Prostate gland (tissue), 2 donors: Measurements from ENCODE around the gene ZC3H18. TPM values are rescaled to one million over a fixed set of nuclear protein-coding genes. Genes with fewer than 3 reads are reported as not detected.

Source experiments
- DNase-seq: peaks from one replicate; pipeline ENCODE4 v3.0.0-alpha.2; 2019; ENCODE audit warnings: low spot score
- H3K27ac ChIP-seq, 2 donors: fragments of 200-600 bp; sonication (generic); 2 replicates each; pipeline ENCODE4 v1.5.1; 2017 to 2019
- H3K27me3 ChIP-seq: fragments of 200-600 bp; sonication (generic); replicated peaks from 2 replicates; pipeline ENCODE4 v1.5.1; 2019; ENCODE audit not compliant: insufficient read depth
- H3K36me3 ChIP-seq, 2 donors: fragments of 200-600 bp; sonication (generic); 1 replicate in 1 of 2; 2 replicates in 1 of 2; pipeline versions ENCODE4 v1.5.1 to v1.8.1; 2017 to 2019
- H3K4me1 ChIP-seq: fragments of 200-600 bp; sonication (generic); replicated peaks from 2 replicates; pipeline ENCODE4 v1.5.1; 2019
- H3K4me3 ChIP-seq, 2 donors: fragments of 200-600 bp; sonication (generic); 2 replicates each; pipeline ENCODE4 v1.5.1; 2017 to 2019
- H3K9me3 ChIP-seq: fragments of 200-600 bp; sonication (generic); 2 replicates; pipeline ENCODE4 v1.5.1; 2017
- CTCF ChIP-seq, 4 experiments: fragments of 200-600 bp in 2 of 4; fragments of 450-650 bp in 2 of 4; sonication (generic) in 2 of 4; IDR thresholded peaks; 1 replicate in 3 of 4; 2 replicates in 1 of 4; pipeline ENCODE4 v1.5.1; 2016 to 2019; ENCODE audit warnings: antibody characterized with exemption in 4 of 4, mild to moderate bottlenecking in 2 of 4, moderate library complexity in 2 of 4
- POLR2A ChIP-seq: fragments of 450-650 bp; IDR thresholded peaks from one replicate; pipeline ENCODE4 v1.6.1; 2016; ENCODE audit warnings: antibody characterized with exemption, mild to moderate bottlenecking
- POLR2AphosphoS5 ChIP-seq: sonication (generic); formaldehyde crosslinking; IDR thresholded peaks from one replicate; pipeline ENCODE4 v1.6.1; 2017; ENCODE audit warnings: antibody characterized with exemption
- WGBS: methylation state at CpG from one replicate; pipeline ENCODE4 v1.1.5; 2018; 5-methylcytosine and 5-hydroxymethylcytosine counted together
- intact Hi-C: fragments of 100-400 bp; cut with DNase I; formaldehyde crosslinking; loops from one replicate; pipeline ENCODE4 v1.14.2; 2022
- total RNA-seq, 2 donors: library from RNA; depleted of rRNA; stranded (reverse); fragments of >200 nt; gene quantifications; one replicate each; pipeline ENCODE4 v1.1.0, GENCODE V29; 2016

Gene ZC3H18
- total RNA-seq, 2 donors from 2014 or later: 26.7 to 50.7 TPM

GRCh38 chr16:88655053-88655732 is 85.0 kb downstream of the ZC3H18 start:
- H3K36me3 ChIP-seq: peaks cover 0 to 5% of the 10 kb centered on the region in 2 donors
- H3K4me3 ChIP-seq: no peak overlapping the region
- no peaks in the 10 kb centered on the region for H3K9me3 ChIP-seq
- no peak for TF ChIP-seq CTCF (IDR thresholded peaks at IDR 0.05)
- no peak for TF ChIP-seq POLR2A
- no peak for TF ChIP-seq POLR2AphosphoS5
- intact Hi-C loops: no loop called here
- no peaks in the 10 kb centered on the region for H3K27me3 ChIP-seq
- DNase-seq: no peak
- no peak overlapping the region for H3K27ac ChIP-seq
- no peaks in the 10 kb centered on the region for H3K4me1 ChIP-seq
- 92% methylated on average over 50 of the region's 50 CpGs for WGBS

- TF ChIP-seq POLR2AphosphoS5: no peak
- no peak for TF ChIP-seq CTCF (IDR thresholded peaks at IDR 0.05)
- TF ChIP-seq POLR2A: no peak
- WGBS: 91% methylated on average over 28 of the region's 29 CpGs
- H3K4me3 ChIP-seq: no peak overlapping the region
- DNase-seq: no peak
- intact Hi-C loops: no loop called here
- H3K27ac ChIP-seq: no peak overlapping the region
- no peaks in the 10 kb centered on the region for H3K27me3 ChIP-seq
- H3K4me1 ChIP-seq: no peaks in the 10 kb centered on the region
- peaks cover 0 to 5% of the 10 kb centered on the region in 2 donors for H3K36me3 ChIP-seq
- H3K9me3 ChIP-seq: no peaks in the 10 kb centered on the region
Observed at GRCh38 chr16:88655733-88656281, 85.6 kb downstream of the ZC3H18 start.

- H3K4me1 ChIP-seq: no peaks in the 10 kb centered on the region
- 85% methylated on average over 24 of the region's 25 CpGs for WGBS
- intact Hi-C loops: no loop called here
- no peak overlapping the region for H3K4me3 ChIP-seq
- H3K27me3 ChIP-seq: no peaks in the 10 kb centered on the region
- H3K36me3 ChIP-seq: peaks cover 0 to 5% of the 10 kb centered on the region in 2 donors
- no peak for DNase-seq
- H3K9me3 ChIP-seq: no peaks in the 10 kb centered on the region
- no peak overlapping the region for H3K27ac ChIP-seq
- TF ChIP-seq CTCF (IDR thresholded peaks at IDR 0.05): no peak
- TF ChIP-seq POLR2A: no peak
- TF ChIP-seq POLR2AphosphoS5: no peak
Observed at GRCh38 chr16:88656291-88656980, 86.2 kb downstream of the ZC3H18 start.

- 94% methylated on average over 15 of the region's 19 CpGs for WGBS
- no peak for DNase-seq
- intact Hi-C loops: no loop called here
- Histone ChIP-seq H3K27me3 (no peaks in the 10 kb centered on the region), H3K36me3 (peaks cover 0 to 5% of the 10 kb centered on the region in 2 donors), H3K9me3 (no peaks in the 10 kb centered on the region), H3K4me3 (no peak overlapping the region), H3K4me1 (no peaks in the 10 kb centered on the region), H3K27ac (no peak overlapping the region)
- TF ChIP-seq POLR2AphosphoS5: no peak
- no peak for TF ChIP-seq CTCF (IDR thresholded peaks at IDR 0.05)
- TF ChIP-seq POLR2A: no peak
Observed at GRCh38 chr16:88657371-88657770, 87.2 kb downstream of the ZC3H18 start.

- Histone ChIP-seq H3K27ac (no peak overlapping the region), H3K9me3 (no peaks in the 10 kb centered on the region), H3K27me3 (no peaks in the 10 kb centered on the region), H3K36me3 (peaks cover 0 to 5% of the 10 kb centered on the region in 2 donors), H3K4me3 (no peak overlapping the region), H3K4me1 (no peaks in the 10 kb centered on the region)
- no peak for TF ChIP-seq POLR2AphosphoS5
- TF ChIP-seq CTCF (IDR thresholded peaks at IDR 0.05): no peak
- no peak for TF ChIP-seq POLR2A
- intact Hi-C loops: no loop called here
- 83% methylated on average over 15 of the region's 15 CpGs for WGBS
- no peak for DNase-seq
Observed at GRCh38 chr16:88658714-88659113, 88.5 kb downstream of the ZC3H18 start.
